Breast epithelium (tissue), 4 donors: ENCODE results near the gene ATP5ME. TPM values are rescaled to one million over a fixed set of nuclear protein-coding genes. Genes with fewer than 3 reads are reported as not detected.
A peak's percentile ranks its signal among the peaks of the same experiment; 100 is the strongest.

ENCODE experiments used
- DNase-seq, 2 donors: peaks; one replicate each; pipeline ENCODE4 v3.0.0-alpha.2; 2019; ENCODE audit warnings: low spot score in 2 of 2
- H3K27ac ChIP-seq, 2 donors: fragments of 200-600 bp; sonication (generic) in 1 of 2; one replicate each; pipeline ENCODE4 v1.5.1; 2016 to 2019; ENCODE audit warnings: mild to moderate bottlenecking in 1 of 2
- H3K27me3 ChIP-seq, 2 donors: fragments of 200-600 bp; sonication (generic) in 1 of 2; one replicate each; pipeline versions ENCODE4 v1.5.1 to v1.6.0; 2017 to 2019; ENCODE audit warnings: control low read depth in 1 of 2, mild to moderate bottlenecking in 1 of 2
- H3K36me3 ChIP-seq: fragments of 200-600 bp; one replicate; pipeline ENCODE4 v1.5.1; 2019
- H3K4me1 ChIP-seq, 2 donors: fragments of 200-600 bp; sonication (generic); one replicate each; pipeline ENCODE4 v1.5.1; 2016 to 2019; ENCODE audit warnings: control low read depth in 1 of 2
- H3K4me3 ChIP-seq, 3 donors: fragments of 200-600 bp; sonication (generic); 1 replicate in 2 of 3; 2 replicates in 1 of 3; pipeline ENCODE4 v1.5.1; 2016 to 2019; ENCODE audit warnings: mild to moderate bottlenecking in 3 of 3, moderate library complexity in 2 of 3
- H3K9me3 ChIP-seq, 2 donors: fragments of 200-600 bp; sonication (generic) in 1 of 2; one replicate each; pipeline ENCODE4 v1.5.1; 2016 to 2019; ENCODE audit warnings: control low read depth in 1 of 2
- CTCF ChIP-seq, 3 donors: fragments of 450-650 bp; IDR thresholded peaks; one replicate each; pipeline ENCODE4 v1.5.1; 2016 to 2017; ENCODE audit warnings: antibody characterized with exemption in 3 of 3, mild to moderate bottlenecking in 3 of 3, moderate library complexity in 3 of 3
- POLR2A ChIP-seq: fragments of 450-650 bp; IDR thresholded peaks from one replicate; pipeline ENCODE4 v1.6.1; 2016; ENCODE audit warnings: antibody characterized with exemption, mild to moderate bottlenecking, moderate library complexity
- POLR2AphosphoS5 ChIP-seq, 3 donors: sonication (generic); formaldehyde crosslinking; IDR thresholded peaks; one replicate each; pipeline ENCODE4 v1.6.1; 2017; ENCODE audit warnings: antibody characterized with exemption in 3 of 3
- intact Hi-C: fragments of 100-400 bp; cut with DNase I; formaldehyde crosslinking; loops from one replicate; pipeline ENCODE4 v1.15.1; 2023; ENCODE audit warnings: low total_unique reads
- total RNA-seq, 3 donors: library from RNA; depleted of rRNA; stranded (reverse); fragments of >200 nt; gene quantifications; one replicate each; pipeline ENCODE4 v1.1.0, GENCODE V29; 2016

Gene ATP5ME
- total RNA-seq, 3 donors from 2014 or later = 108 to 179 (median 128) TPM

GRCh38 chr4:650461-650860, 23.6 kb downstream of the ATP5ME start:
- no peaks in the 10 kb centered on the region for H3K4me1 ChIP-seq
- no peak overlapping the region for H3K27ac ChIP-seq
- no peak for DNase-seq
- H3K27me3 ChIP-seq = peaks cover 0 to 56% of the 10 kb centered on the region in 2 donors
- H3K4me3 ChIP-seq = peak overlapping the region in 2 of 3 donors; percentile 33 to 51
- H3K36me3 ChIP-seq = no peaks in the 10 kb centered on the region
- TF ChIP-seq POLR2AphosphoS5 (IDR thresholded peaks at IDR 0.05) (no peak), POLR2A (no peak)
- no peaks in the 10 kb centered on the region for H3K9me3 ChIP-seq
- intact Hi-C loops = loop anchor here (10.0 kb wide), 1 partner anchor 914 kb away; no protein-coding TSS in a partner anchor

DNA sequence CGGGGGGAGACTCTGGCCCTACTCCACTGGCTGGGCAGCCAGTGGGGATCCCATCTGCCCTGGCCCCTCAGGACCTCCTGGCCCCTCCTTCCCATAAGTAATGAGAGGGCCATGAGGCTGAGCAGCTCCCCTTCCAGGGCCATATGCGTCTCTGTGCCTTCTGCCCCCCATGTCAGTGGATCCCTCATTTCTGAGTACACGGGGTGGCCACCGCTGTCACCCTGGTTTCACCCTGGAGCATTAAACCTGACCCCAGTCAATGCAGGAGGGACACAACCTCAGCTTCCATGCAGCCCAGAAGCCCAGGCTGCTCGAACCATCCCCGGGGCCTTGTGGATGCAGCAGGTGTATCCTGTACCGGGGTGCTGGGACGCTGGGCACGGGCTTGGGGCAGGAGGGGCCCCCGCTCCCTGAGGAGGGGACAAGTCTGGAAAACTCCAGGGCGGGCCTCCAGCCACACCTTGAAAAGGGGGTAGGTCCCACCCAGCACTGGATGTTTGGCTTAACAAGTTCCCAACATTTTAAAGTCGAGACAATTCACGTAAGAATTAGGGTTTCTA, 24.2 kb downstream of the ATP5ME start:
- Histone ChIP-seq H3K27me3 (peaks cover 0 to 51% of the 10 kb centered on the region in 2 donors), H3K27ac (no peak overlapping the region), H3K36me3 (no peaks in the 10 kb centered on the region), H3K4me1 (no peaks in the 10 kb centered on the region), H3K4me3 (no peak overlapping the region), H3K9me3 (no peaks in the 10 kb centered on the region)
- no peak for DNase-seq
- no peak for TF ChIP-seq CTCF (IDR thresholded peaks at IDR 0.05)
- TF ChIP-seq POLR2AphosphoS5 (IDR thresholded peaks at IDR 0.05) = no peak
- TF ChIP-seq POLR2A = no peak
- intact Hi-C loops = loop anchor here (10.0 kb wide), 1 partner anchor 915 kb away; no protein-coding TSS in a partner anchor

DNA sequence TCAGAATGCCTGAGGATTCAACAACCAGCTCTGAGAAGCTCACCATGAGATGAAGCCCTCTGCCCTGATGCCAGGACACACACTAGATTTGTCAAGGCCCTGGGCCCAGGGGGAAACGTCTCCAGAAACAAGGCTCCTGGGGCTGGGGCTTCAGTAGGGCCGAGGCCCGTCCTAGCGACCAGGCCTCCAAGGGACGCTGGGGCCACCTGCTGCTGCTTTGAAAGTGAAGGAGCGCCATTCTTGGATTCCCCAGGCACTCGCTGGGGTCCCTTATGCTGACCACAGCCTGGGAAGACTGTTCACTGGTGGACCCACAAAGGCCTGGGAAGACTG, 24.8 kb downstream of the ATP5ME start:
- no peak for DNase-seq
- Histone ChIP-seq H3K4me3 (no peak overlapping the region), H3K27me3 (peaks cover 0 to 45% of the 10 kb centered on the region in 2 donors), H3K27ac (no peak overlapping the region), H3K4me1 (no peaks in the 10 kb centered on the region), H3K9me3 (no peaks in the 10 kb centered on the region), H3K36me3 (no peaks in the 10 kb centered on the region)
- TF ChIP-seq POLR2AphosphoS5 (IDR thresholded peaks at IDR 0.05) (no peak), CTCF (IDR thresholded peaks at IDR 0.05) (no peak), POLR2A (no peak)
- intact Hi-C loops = no loop called here

- H3K36me3 ChIP-seq = no peaks in the 10 kb centered on the region
- intact Hi-C loops = no loop called here
- H3K4me3 ChIP-seq = no peak overlapping the region
- no peaks in the 10 kb centered on the region for H3K4me1 ChIP-seq
- H3K9me3 ChIP-seq = no peaks in the 10 kb centered on the region
- DNase-seq = no peak
- no peak overlapping the region for H3K27ac ChIP-seq
- TF ChIP-seq CTCF (IDR thresholded peaks at IDR 0.05) = no peak
- no peak for TF ChIP-seq POLR2A
- no peak for TF ChIP-seq POLR2AphosphoS5 (IDR thresholded peaks at IDR 0.05)
- H3K27me3 ChIP-seq = peaks cover 0 to 43% of the 10 kb centered on the region in 2 donors
Measured at GRCh38 chr4:648579-649292, 25.3 kb downstream of the ATP5ME start.

DNA sequence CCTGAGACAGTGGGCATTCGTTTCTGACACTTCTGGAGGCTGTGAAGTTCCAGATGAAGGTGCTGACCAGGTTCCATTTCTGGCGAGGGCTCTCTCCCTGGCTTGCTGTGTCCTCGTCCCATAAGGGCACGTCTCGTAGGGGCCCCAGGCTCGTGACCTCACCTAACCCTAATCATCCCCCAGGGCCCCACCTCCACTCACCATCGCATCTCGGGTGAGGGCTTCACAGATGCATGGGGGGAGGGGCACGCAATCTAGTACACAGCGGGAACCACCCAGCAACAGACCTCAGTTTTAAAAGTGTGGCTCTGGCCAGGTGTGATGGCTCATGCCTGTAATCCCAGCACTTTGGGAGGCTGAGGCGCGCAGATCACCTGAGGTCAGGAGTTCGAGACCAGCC, 26.6 kb downstream of the ATP5ME start:
- intact Hi-C loops = no loop called here
- Histone ChIP-seq H3K4me1 (no peaks in the 10 kb centered on the region), H3K36me3 (no peaks in the 10 kb centered on the region), H3K4me3 (no peak overlapping the region), H3K27me3 (peaks cover 0 to 43% of the 10 kb centered on the region in 2 donors), H3K27ac (no peak overlapping the region), H3K9me3 (no peaks in the 10 kb centered on the region)
- no peak for DNase-seq
- TF ChIP-seq CTCF (IDR thresholded peaks at IDR 0.05) (no peak), POLR2A (no peak), POLR2AphosphoS5 (IDR thresholded peaks at IDR 0.05) (no peak)
